ENCODE data around the gene ZFPM1. TPM values are rescaled to one million over a fixed set of nuclear protein-coding genes. Genes with fewer than 3 reads are reported as not detected.

ZFPM1 gene
- total and polyA plus RNA-seq, 2 experiments from 2014 or later = 0.53 to 2.2 TPM

DNA sequence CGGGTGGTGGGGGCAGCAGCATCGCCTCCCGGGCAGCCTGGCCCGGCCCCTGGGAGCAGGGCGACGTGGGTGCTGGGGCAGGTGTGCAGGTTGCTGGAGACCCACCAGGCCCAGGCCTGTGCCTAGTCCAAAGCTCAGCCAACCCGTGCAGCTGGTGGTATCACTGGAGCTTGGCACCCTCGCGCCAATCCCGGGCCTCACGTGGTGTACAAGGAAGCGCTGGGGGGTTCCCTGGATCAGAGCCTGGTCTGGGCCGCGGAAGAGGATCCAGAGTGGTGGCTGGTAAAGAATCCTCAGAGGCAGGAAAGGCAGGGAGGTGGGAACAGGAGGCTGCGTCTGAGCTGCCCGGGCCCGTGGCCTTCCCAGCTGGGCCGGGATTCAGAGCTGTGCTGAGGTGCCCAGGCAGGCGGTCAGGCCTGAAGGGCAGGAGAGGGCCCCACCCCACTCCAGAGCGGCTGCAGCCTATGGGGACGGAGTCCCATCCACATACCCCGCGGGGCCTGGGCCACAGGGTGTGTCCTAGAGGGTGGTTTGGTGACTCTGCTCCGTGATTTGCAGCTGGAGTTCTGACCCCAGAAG, 36.2 kb downstream of the ZFPM1 start (continued):
- TF ChIP-seq, protein P1, sequence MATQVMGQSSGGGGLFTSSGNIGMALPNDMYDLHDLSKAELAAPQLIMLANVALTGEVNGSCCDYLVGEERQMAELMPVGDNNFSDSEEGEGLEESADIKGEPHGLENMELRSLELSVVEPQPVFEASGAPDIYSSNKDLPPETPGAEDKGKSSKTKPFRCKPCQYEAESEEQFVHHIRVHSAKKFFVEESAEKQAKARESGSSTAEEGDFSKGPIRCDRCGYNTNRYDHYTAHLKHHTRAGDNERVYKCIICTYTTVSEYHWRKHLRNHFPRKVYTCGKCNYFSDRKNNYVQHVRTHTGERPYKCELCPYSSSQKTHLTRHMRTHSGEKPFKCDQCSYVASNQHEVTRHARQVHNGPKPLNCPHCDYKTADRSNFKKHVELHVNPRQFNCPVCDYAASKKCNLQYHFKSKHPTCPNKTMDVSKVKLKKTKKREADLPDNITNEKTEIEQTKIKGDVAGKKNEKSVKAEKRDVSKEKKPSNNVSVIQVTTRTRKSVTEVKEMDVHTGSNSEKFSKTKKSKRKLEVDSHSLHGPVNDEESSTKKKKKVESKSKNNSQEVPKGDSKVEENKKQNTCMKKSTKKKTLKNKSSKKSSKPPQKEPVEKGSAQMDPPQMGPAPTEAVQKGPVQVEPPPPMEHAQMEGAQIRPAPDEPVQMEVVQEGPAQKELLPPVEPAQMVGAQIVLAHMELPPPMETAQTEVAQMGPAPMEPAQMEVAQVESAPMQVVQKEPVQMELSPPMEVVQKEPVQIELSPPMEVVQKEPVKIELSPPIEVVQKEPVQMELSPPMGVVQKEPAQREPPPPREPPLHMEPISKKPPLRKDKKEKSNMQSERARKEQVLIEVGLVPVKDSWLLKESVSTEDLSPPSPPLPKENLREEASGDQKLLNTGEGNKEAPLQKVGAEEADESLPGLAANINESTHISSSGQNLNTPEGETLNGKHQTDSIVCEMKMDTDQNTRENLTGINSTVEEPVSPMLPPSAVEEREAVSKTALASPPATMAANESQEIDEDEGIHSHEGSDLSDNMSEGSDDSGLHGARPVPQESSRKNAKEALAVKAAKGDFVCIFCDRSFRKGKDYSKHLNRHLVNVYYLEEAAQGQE (IDR thresholded peaks at IDR 0.05; ENCODE audit: unreplicated experiment) = no peak
- TF ChIP-seq EZH2phosphoT487 (IDR thresholded peaks at IDR 0.05; ENCODE audit: unreplicated experiment) (no peak), STAT1 (IDR thresholded peaks at IDR 0.05; ENCODE audit: unreplicated experiment) (no peak)

DNA sequence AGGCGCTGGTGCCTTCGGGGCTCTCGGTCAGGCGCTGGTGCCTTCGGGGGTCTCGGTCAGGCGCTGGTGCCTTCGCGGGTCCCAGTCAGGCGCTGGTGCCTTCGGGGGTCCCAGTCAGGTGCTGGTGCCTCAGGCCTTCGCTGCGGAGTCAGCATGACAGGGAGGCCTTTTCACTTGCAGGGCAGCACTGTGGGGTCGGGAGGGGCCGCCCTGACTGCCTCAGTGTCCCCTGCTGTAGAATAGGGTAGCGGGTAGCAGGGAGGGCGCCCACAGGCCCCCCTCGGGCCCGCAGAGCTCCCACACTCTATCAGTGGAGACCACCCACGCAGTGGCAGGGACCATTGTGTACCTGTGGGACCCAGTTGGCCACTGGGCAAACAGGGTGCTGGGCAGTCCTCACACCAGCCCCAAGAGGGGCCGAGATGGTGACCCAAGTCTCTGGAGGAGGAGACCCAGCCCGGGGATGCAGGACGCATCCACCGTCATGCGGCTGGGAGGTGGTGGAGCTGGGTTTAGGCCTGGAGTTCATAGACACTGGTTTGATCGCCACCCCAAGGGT, 38.0 kb downstream of the ZFPM1 start:
- H3K36me3 Mint-ChIP-seq (ENCODE audit: low read depth) = no peaks in the 10 kb centered on the region
- H3K27ac Mint-ChIP-seq = no peak overlapping the region
- DNase-seq (ENCODE audit: low spot score) (no peak), ATAC-seq (no peak)
- H3K4me2 ChIP-seq = no peak overlapping the region
- H3K27ac ChIP-seq (ENCODE audit: low read depth) = no peak overlapping the region
- H3K9me3 Mint-ChIP-seq = no peaks in the 10 kb centered on the region
- no peaks in the 10 kb centered on the region for H3F3A ChIP-seq (replicated peaks; ENCODE audit: low read depth)
- TF ChIP-seq, protein P2, sequence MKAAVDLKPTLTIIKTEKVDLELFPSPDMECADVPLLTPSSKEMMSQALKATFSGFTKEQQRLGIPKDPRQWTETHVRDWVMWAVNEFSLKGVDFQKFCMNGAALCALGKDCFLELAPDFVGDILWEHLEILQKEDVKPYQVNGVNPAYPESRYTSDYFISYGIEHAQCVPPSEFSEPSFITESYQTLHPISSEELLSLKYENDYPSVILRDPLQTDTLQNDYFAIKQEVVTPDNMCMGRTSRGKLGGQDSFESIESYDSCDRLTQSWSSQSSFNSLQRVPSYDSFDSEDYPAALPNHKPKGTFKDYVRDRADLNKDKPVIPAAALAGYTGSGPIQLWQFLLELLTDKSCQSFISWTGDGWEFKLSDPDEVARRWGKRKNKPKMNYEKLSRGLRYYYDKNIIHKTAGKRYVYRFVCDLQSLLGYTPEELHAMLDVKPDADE (IDR thresholded peaks at IDR 0.05) = no peak
- no peak for TF ChIP-seq EZH2 (IDR thresholded peaks at IDR 0.05; ENCODE audit: low read depth, unreplicated experiment)
- TF ChIP-seq, protein P3, sequence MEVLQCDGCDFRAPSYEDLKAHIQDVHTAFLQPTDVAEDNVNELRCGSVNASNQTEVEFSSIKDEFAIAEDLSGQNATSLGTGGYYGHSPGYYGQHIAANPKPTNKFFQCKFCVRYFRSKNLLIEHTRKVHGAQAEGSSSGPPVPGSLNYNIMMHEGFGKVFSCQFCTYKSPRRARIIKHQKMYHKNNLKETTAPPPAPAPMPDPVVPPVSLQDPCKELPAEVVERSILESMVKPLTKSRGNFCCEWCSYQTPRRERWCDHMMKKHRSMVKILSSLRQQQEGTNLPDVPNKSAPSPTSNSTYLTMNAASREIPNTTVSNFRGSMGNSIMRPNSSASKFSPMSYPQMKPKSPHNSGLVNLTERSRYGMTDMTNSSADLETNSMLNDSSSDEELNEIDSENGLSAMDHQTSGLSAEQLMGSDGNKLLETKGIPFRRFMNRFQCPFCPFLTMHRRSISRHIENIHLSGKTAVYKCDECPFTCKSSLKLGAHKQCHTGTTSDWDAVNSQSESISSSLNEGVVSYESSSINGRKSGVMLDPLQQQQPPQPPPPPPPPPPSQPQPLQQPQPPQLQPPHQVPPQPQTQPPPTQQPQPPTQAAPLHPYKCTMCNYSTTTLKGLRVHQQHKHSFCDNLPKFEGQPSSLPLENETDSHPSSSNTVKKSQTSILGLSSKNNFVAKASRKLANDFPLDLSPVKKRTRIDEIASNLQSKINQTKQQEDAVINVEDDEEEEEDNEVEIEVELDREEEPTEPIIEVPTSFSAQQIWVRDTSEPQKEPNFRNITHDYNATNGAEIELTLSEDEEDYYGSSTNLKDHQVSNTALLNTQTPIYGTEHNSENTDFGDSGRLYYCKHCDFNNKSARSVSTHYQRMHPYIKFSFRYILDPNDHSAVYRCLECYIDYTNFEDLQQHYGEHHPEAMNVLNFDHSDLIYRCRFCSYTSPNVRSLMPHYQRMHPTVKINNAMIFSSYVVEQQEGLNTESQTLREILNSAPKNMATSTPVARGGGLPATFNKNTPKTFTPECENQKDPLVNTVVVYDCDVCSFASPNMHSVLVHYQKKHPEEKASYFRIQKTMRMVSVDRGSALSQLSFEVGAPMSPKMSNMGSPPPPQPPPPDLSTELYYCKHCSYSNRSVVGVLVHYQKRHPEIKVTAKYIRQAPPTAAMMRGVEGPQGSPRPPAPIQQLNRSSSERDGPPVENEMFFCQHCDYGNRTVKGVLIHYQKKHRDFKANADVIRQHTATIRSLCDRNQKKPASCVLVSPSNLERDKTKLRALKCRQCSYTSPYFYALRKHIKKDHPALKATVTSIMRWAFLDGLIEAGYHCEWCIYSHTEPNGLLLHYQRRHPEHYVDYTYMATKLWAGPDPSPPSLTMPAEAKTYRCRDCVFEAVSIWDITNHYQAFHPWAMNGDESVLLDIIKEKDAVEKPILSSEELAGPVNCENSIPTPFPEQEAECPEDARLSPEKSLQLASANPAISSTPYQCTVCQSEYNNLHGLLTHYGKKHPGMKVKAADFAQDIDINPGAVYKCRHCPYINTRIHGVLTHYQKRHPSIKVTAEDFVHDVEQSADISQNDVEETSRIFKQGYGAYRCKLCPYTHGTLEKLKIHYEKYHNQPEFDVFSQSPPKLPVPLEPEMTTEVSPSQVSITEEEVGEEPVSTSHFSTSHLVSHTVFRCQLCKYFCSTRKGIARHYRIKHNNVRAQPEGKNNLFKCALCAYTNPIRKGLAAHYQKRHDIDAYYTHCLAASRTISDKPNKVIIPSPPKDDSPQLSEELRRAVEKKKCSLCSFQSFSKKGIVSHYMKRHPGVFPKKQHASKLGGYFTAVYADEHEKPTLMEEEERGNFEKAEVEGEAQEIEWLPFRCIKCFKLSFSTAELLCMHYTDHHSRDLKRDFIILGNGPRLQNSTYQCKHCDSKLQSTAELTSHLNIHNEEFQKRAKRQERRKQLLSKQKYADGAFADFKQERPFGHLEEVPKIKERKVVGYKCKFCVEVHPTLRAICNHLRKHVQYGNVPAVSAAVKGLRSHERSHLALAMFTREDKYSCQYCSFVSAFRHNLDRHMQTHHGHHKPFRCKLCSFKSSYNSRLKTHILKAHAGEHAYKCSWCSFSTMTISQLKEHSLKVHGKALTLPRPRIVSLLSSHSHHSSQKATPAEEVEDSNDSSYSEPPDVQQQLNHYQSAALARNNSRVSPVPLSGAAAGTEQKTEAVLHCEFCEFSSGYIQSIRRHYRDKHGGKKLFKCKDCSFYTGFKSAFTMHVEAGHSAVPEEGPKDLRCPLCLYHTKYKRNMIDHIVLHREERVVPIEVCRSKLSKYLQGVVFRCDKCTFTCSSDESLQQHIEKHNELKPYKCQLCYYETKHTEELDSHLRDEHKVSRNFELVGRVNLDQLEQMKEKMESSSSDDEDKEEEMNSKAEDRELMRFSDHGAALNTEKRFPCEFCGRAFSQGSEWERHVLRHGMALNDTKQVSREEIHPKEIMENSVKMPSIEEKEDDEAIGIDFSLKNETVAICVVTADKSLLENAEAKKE (CRISPR knock-in tag; IDR thresholded peaks at IDR 0.05) = no peak
- TF ChIP-seq STAT1 (IDR thresholded peaks at IDR 0.05; ENCODE audit: unreplicated experiment) = no peak
- TF ChIP-seq, protein P1 (IDR thresholded peaks at IDR 0.05; ENCODE audit: unreplicated experiment) = no peak
- TF ChIP-seq CREB1 (CRISPR knock-in tag; IDR thresholded peaks at IDR 0.05; ENCODE audit: low read depth) = no peak
- no peak for TF ChIP-seq EZH2phosphoT487 (IDR thresholded peaks at IDR 0.05; ENCODE audit: unreplicated experiment)
- no peak for TF ChIP-seq ZNF331 (CRISPR knock-in tag; IDR thresholded peaks at IDR 0.05; ENCODE audit: low read depth)
- TF ChIP-seq POLR2AphosphoS5 (IDR thresholded peaks at IDR 0.05; ENCODE audit: low read depth) = no peak
- H4K20me1 ChIP-seq (replicated peaks; ENCODE audit: insufficient read depth) = no peaks in the 10 kb centered on the region
- H3K4me3 Mint-ChIP-seq = no peak overlapping the region
- no peaks in the 10 kb centered on the region for H3K79me2 ChIP-seq (replicated peaks; ENCODE audit: insufficient read depth)
- peaks cover 3% of the 10 kb centered on the region for H3K27me3 Mint-ChIP-seq (ENCODE audit: insufficient read depth, low read depth, poor library complexity)
- H3K27me3 ChIP-seq (ENCODE audit: insufficient read depth) = no peaks in the 10 kb centered on the region
- H3K36me3 ChIP-seq (ENCODE audit: insufficient read depth) = no peaks in the 10 kb centered on the region
- H3K4me3 ChIP-seq = no peak overlapping the region
- H3K4me1 Mint-ChIP-seq = no peaks in the 10 kb centered on the region; the same call in 2 of the 3 replicates
- no peaks in the 10 kb centered on the region for H3K4me1 ChIP-seq (ENCODE audit: insufficient read depth)
- H2AFZ ChIP-seq = no peak overlapping the region
- no peaks in the 10 kb centered on the region for H3K9me2 ChIP-seq (ENCODE audit: insufficient read depth)

Data from GM23338 (cell line).